NCI-H187 treated with DMSO at 0.1 percent for 48 hours (cell line): ENCODE data around the gene MGAT2.
"Not testable (repeated sequence)": the region's sequence is repeated elsewhere in the genome, so short reads cannot be mapped to it uniquely, and the experiment has no call there.

Experiments
- DNase-seq: peaks from one replicate; lab custom pipeline; 2025; lab: John Stamatoyannopoulos, UW

MGAT2 gene

GRCh38 chr14:49657500-49657899, 36.9 kb downstream of the MGAT2 start:
- DNase-seq = not testable (repeated sequence)

GRCh38 chr14:49659526-49660455, 39.2 kb downstream of the MGAT2 start:
- DNase-seq = no peak

GRCh38 chr14:49670475-49670874, 49.9 kb downstream of the MGAT2 start:
- DNase-seq = no peak
